KBM-7 (cell line): ENCODE data around the gene FCGR3B.
"Not testable (repeated sequence)": the region's sequence is repeated elsewhere in the genome, so short reads cannot be mapped to it uniquely, and the experiment has no call there.

Experiments used
- DNase-seq: peaks from one replicate; pipeline ENCODE4 v3.0.0-alpha.2; 2015
- in situ Hi-C: fragments of 300-500 bp; cut with MboI; formaldehyde crosslinking; loops from 2 replicates; pipeline ENCODE4 v1.14.3; 2020; ENCODE audit warnings: low sequenced_read_pairs, low pct_unique_long_range_greater_than_20kb, mixed read lengths

The FCGR3B gene

DNA sequence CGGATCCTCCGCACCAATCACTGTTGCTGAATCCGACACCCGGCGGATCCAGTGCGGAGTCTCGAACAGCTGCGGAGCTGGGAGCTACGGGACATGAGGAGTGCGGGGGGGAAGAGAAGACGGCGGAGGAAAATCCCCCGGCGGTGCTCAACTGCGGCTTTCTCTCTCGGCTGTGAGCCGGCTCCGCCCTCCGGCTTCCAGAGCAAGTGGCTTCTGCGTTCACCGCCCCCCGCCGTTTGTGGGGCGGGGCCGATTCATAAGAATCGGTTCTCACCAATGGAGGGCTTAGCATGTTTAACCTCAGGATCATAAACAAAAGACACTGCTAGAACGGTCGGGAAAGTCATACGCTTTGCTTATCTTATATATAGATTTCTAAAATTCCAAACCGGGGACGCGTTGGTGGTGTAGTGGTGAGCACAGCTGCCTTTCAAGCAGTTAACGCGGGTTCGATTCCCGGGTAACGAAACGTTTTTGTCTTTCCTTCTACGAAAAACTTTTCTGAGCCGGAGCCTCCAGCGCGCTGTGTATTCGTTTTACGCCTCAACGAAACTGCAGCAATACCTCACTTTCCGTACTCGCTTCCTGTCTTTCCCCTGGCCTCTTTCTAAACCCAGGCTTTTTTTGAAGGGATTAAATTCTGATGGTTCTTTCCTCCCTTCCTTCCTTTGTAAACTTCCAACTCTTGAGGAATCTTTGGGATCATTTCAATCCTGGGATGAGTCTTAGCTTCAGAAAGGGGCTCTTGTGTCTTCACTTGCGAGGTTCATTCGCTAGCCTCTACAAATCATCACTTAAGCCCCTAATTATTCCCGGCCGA, 18.4 kb downstream of the FCGR3B start:
- DNase-seq: peak; percentile 99
- in situ Hi-C loops: not testable (repeated sequence)

DNA sequence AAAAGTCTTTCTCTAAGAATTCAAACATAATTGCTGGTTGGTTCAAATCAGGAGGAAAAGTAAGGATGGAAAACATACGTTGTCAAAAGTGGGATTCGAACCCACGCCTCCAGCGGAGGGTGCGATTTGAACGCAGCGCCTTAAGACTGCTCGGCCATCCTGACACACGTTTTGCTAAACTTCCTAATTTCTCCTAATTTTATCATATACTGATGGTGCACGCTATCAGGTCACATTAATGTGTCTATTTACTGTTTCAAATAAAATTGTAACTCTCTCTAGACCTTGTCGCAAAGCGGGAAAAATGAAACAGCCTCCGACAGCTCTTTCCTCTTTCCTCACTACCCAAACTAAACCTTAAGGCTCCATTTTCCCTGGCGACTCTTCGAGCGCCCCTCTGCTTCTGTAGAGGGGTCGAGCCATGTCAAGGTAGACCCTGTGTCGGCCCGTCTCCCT, 19.1 kb downstream of the FCGR3B start:
- DNase-seq: peak; percentile 74
- in situ Hi-C loops: not testable (repeated sequence)

DNA sequence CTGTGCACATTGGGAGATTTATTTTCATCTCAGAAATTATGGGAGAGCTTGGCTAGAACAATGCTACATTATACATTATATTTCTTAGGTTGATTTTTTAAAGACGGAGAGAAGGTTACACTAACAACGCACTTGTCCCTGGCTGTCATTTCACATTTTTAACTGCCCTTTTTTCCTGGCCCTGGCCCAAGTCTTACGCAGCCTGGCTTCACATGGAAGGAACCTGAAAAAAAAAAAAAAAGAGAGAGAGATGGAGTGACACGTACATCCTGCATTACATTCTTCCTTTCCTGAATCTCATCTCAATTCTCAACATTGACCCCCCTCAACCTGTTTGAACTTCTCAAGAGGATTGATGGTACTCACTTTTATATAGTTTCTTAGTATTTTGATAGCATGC, 20.8 kb downstream of the FCGR3B start:
- in situ Hi-C loops: not testable (repeated sequence)
- peak; percentile 19 for DNase-seq

DNA sequence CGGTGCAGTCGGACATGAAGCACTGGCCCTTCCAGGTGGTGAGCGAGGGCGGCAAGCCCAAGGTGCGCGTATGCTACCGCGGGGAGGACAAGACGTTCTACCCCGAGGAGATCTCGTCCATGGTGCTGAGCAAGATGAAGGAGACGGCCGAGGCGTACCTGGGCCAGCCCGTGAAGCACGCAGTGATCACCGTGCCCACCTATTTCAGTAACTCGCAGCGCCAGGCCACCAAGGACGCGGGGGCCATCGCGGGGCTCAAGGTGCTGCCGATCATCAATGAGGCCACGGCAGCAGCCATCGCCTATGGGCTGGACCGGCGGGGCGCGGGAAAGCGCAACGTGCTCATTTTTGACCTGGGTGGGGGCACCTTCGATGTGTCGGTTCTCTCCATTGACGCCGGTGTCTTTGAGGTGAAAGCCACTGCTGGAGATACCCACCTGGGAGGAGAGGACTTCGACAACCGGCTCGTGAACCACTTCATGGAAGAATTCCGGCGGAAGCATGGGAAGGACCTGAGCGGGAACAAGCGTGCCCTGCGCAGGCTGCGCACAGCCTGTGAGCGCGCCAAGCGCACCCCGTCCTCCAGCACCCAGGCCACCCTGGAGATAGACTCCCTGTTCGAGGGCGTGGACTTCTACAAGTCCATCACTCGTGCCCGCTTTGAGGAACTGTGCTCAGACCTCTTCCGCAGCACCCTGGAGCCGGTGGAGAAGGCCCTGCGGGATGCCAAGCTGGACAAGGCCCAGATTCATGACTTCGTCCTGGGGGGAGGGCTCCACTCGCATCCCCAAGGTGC, 24.2 kb downstream of the FCGR3B start:
- in situ Hi-C loops, DNase-seq: not testable (repeated sequence)

DNA sequence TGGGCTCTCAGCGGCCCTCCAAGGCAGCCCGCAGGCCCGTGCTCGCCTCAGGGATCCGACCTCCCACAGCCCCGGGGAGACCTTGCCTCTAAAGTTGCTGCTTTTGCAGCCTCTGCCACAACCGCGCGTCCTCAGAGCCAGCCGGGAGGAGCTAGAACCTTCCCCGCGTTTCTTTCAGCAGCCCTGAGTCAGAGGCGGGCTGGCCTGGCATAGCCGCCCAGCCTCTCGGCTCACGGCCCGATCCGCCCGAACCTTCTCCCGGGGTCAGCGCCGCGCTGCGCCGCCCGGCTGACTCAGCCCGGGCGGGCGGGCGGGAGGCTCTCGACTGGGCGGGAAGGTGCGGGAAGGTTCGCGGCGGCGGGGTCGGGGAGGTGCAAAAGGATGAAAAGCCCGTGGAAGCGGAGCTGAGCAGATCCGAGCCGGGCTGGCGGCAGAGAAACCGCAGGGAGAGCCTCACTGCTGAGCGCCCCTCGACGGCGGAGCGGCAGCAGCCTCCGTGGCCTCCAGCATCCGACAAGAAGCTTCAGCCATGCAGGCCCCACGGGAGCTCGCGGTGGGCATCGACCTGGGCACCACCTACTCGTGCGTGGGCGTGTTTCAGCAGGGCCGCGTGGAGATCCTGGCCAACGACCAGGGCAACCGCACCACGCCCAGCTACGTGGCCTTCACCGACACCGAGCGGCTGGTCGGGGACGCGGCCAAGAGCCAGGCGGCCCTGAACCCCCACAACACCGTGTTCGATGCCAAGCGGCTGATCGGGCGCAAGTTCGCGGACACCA, 25.0 kb downstream of the FCGR3B start:
- DNase-seq, in situ Hi-C loops: not testable (repeated sequence)

DNA sequence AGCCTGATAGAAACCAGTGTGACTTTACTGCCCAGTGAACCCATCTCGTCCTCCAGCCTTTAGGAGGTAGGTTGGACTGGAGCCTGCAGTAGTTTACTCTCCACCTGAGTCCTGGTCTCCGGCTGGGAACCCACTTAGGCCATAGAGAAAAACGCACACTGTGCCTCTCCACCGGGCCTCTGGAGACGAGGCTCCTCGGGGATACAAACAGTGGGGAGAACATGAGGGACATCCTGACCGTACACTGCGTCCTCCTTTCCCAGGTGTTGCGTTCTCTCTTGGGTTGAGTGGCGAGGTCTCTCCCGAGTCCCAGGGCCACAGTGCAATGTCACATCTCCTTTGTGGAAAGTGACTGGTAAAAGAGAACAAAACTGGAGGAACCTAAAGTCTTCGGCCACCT, 26.0 kb downstream of the FCGR3B start:
- in situ Hi-C loops, DNase-seq: not testable (repeated sequence)

DNA sequence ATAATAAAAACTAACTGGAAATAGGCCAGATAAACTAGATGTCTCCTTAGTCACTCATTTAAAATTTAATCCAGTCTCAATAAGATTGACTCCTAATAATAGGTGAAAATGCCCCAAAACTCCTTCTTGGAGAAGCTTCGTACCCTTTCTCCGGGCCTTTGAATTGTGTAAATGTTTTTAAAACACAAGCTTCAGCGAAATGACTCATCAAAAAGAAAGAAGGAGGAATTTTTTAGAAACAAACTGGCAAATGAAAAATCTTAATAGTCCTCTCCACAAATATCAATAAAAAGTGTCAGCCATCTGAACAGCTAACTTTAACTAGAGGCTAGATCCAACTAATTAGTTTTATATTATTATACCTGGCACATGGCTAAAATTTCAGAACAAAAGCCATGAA, 33.9 kb downstream of the FCGR3B start:
- in situ Hi-C loops, DNase-seq: not testable (repeated sequence)

DNA sequence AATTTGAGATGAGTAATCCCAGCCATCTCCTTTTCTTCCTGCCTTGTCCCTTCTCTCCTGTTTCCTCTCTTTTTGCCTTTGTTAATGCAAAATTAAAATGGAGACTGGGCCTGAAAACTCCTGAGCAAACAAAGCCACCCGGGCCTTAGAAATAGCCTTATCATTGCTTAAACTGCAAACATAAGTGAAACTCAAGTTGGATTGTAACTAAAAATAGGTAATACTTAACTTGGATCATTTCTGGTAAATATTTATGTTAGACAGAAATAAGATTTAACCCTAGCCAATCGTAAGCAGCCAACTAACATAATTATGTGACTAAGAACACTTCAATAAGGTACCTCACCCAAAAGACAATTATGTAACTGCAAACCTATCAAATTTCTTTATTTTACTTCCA, 35.4 kb downstream of the FCGR3B start:
- DNase-seq, in situ Hi-C loops: not testable (repeated sequence)

DNA sequence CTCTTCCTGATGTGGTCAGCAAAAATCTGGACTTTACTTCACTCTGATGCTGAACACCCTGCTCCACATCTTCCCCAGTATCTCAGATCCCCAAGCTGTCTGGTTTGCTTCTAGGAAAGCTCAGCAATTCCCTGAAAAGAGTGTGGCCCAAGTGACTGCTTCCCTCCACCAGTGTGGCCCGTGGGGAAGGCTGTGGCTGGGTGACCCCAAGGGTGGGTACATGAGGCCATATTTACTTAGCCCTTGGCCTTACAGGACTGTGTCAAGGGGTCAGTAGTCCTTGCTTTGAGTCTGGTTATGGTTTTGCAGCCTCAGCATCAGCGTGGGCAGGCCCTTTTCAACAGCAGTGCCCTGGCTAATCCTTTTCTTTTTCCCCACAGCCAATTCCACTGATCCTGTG, 35.8 kb downstream of the FCGR3B start:
- in situ Hi-C loops, DNase-seq: not testable (repeated sequence)

DNA sequence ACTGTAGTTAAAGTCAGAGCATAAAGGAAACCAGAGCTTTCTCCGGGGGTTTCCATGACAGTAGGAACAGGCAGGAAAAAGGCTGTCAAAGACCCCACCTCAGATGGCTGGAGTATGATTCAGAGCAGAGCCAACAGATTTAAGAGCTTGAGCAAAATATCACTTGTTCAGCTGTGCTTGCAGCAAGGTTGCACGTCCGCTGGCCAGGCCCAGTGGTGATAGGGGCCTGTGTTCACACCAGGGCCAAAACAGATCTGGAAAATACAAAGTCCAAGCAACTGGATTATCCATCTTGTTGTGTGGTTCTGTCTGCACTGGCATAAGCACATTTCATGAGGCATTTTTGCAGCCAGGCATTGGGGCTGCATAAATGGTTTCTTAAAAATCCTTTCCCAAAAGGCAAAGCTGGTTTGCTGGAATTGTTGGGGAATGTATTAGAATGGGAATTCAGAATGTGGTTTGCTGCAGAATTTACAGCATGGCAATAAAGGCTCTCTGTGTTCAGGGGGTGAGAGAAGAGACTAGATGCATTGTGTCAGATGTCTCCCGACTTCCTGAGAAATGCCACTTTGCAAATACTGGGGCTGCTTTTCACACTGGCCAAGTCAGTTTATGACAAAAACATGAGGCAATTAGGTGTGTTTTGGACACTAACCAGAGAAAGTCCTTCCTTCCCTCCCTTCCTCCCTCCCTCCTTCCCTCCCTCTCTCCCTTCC, 36.5 kb downstream of the FCGR3B start:
- DNase-seq: not testable (repeated sequence)

DNA sequence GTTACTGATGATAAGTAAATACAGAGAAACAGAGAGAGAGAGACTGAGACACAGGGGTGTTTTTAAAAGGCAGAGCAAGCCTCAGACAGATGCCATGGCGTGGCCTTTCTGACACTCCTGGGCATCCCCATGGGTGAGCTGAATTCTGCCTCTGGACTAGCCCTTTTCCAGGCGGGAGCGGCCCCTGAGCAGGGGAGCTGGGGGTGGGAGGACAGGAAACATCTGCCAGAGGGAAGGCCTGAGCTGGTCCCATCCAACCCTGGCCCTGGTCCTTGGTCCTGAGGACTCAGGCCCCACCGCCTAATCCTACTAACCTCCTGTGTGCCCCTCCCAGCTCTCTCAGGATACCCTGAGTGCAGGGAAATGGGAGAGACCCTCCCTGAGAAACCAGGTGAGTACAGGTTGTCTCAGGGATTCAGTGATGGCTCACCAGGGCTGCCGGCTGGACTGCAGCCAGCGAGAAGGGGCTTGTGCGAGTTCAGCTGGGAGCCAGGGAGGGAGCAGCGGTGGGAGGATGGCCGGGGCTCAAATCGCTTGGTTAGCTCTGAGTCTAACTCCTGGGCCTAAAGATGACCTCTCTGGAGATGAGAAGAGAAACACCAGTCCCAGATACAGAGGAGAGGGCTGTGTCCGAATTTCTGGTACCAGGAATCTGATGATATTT, 37.8 kb downstream of the FCGR3B start:
- in situ Hi-C loops, DNase-seq: not testable (repeated sequence)

More for the DNA sequence above, 36.5 kb downstream of the FCGR3B start:
- in situ Hi-C loops: not testable (repeated sequence)

DNA sequence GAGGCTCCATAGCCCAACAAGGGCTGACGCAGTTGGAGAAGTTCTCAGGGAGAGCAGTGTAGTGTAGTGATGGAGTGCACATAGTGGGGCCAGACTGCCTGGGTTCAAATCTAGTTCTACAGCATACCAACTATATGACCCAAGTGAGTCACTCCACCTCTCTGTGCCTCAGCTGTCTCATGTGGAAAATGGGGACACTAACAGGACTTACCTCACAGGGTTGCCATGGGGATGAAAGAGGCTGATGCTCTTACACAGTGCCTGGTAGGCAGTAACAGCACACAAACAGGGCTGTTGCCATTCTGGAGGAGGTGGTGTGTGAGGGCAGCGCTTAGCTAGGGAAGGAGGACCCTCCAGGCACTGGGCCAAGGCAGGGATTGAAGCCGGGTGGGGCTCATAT, 38.4 kb downstream of the FCGR3B start:
- in situ Hi-C loops, DNase-seq: not testable (repeated sequence)

DNA sequence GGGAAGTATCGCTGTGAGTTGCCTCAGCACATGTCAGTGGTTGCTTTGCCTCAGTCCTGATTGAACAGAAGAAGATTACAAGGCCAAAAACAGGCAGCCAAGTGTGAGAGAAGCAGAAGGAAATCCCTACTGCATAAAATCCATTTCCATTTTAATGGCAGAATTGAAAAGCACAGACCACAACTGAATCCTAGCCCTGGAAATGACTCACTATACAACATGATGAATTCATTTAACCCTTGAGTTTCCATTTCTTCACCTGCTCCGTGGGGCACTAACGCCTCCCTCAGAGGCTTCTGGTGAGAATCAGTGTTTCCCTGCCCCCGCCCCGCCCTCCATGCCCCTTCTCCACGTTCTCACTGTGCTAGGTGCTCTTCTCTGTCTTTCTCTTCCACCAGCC, 41.1 kb downstream of the FCGR3B start:
- in situ Hi-C loops, DNase-seq: not testable (repeated sequence)

DNA sequence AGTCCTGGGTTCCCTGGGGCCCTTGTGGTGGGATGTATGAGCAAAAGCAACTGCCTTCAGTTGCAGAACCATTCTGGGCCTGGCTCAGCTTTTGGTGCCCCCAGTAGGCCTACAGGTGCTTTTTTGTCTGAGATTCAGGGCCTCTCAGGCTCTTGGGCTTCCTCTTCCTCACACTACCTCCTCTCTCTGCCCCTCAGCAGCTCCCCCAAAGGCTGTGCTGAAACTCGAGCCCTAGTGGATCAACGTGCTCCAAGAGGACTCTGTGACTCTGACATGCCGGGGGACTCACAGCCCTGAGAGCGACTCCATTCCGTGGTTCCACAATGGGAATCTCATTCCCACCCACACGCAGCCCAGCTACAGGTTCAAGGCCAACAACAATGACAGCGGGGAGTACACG, 41.6 kb downstream of the FCGR3B start:
- in situ Hi-C loops, DNase-seq: not testable (repeated sequence)

DNA sequence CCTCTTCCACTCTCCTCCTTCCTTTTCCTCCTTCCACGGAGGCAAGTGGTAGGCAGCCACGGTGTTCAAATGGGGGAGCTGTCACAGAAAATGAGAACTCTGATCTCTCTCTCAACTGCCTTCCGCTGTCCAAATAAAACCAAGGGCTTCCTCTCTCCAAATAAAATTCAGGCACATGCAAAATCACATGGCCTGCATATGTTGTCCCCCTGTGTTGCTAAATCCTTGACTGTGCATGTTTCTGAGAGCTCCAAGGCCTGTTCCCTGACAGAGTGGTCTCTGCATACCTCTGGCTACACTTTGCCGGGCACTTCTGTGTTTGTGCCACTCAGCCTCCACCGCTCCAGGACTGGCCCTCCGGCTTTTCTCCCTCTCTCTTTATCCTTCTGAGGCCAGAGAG, 42.4 kb downstream of the FCGR3B start:
- DNase-seq, in situ Hi-C loops: not testable (repeated sequence)

DNA sequence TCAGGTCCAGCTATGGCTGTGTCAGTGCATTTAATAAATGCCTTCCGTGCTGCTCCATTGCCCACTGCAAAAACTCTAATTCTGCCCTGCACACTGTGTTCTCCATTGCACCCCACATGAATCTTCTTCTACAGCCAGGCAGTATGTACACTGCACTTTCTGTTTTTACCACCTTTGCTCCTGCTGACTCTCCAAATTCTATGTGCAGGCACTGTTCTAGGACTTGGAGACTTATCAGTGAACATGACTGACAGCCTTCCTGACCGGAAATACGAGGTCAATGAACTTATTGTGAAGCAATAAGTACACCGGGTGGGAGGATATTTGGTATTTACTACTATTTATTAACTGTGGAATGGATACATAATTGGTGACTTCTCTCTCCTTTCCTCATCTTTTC, 48.1 kb downstream of the FCGR3B start:
- in situ Hi-C loops: not testable (repeated sequence)

DNA sequence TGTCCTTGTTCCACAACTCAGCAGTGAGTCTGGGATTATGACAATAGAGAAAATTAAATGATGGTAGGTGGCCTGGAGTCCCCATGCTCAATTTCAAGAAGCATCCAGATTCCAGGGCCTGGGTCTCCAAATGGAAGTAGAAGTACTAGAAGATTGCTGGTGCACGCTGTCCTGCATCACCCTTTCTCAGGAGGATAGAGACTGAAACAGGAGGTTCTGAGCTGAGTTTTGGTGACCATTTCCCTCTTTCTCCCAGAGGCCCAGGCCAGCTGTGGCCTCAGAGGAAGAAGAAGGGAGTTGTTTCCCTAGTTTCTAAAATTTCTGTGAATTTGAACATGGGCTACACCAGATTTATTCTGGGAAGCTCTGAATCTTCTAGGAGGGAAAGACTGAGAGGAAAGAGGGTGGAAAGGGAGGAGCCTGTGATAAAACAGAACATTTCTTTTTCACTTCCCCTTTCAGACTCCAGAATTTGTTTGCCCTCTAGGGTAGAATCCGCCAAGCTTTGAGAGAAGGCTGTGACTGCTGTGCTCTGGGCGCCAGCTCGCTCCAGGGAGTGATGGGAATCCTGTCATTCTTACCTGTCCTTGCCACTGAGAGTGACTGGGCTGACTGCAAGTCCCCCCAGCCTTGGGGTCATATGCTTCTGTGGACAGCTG, 50.0 kb downstream of the FCGR3B start:
- DNase-seq, in situ Hi-C loops: not testable (repeated sequence)

More for the DNA sequence above, 48.1 kb downstream of the FCGR3B start:
- DNase-seq: not testable (repeated sequence)
